Hepatocyte (in vitro differentiated cells): ENCODE data around the gene SMIM44. TPM values are rescaled to one million over a fixed set of nuclear protein-coding genes. Genes with fewer than 3 reads are reported as not detected.
"Not testable (repeated sequence)": the region's sequence is repeated elsewhere in the genome, so short reads cannot be mapped to it uniquely, and the experiment has no call there.

ENCODE experiments used
- DNase-seq: peaks from one replicate; pipeline ENCODE4 v3.0.0-alpha.2; 2016; ENCODE audit warnings: low spot score
- H2AFZ ChIP-seq: fragments of 200-600 bp; sonication (generic); 2 replicates; pipeline ENCODE4 v1.6.0; 2016; ENCODE audit warnings: antibody characterized with exemption, mild to moderate bottlenecking
- H3K27ac ChIP-seq: fragments of 200-600 bp; sonication (generic); 2 replicates; pipeline ENCODE4 v1.5.1; 2016; ENCODE audit warnings: mild to moderate bottlenecking
- H3K27me3 ChIP-seq: fragments of 200-600 bp; sonication (generic); 2 replicates; pipeline ENCODE4 v1.6.1; 2016
- H3K36me3 ChIP-seq: fragments of 200-600 bp; sonication (generic); replicated peaks from 2 replicates; pipeline ENCODE4 v1.5.1; 2016; ENCODE audit warnings: low read depth; ENCODE audit not compliant: insufficient read depth
- H3K4me1 ChIP-seq: fragments of 200-600 bp; sonication (generic); 2 replicates; pipeline ENCODE4 v1.5.1; 2016; ENCODE audit warnings: mild to moderate bottlenecking, moderate library complexity; ENCODE audit not compliant: insufficient read depth
- H3K4me2 ChIP-seq: fragments of 200-600 bp; sonication (generic); 2 replicates; pipeline ENCODE4 v1.6.0; 2016
- H3K4me3 ChIP-seq: fragments of 200-600 bp; sonication (generic); 2 replicates; pipeline ENCODE4 v1.5.1; 2016; ENCODE audit warnings: mild to moderate bottlenecking
- H3K79me2 ChIP-seq: fragments of 200-600 bp; sonication (generic); 2 replicates; pipeline ENCODE4 v1.6.0; 2017; ENCODE audit warnings: mild to moderate bottlenecking
- H3K9me2 ChIP-seq: fragments of 200-600 bp; sonication (generic); replicated peaks from 2 replicates; pipeline ENCODE4 v1.6.0; 2017; ENCODE audit warnings: mild to moderate bottlenecking; ENCODE audit not compliant: insufficient read depth
- H3K9me3 ChIP-seq: fragments of 200-600 bp; sonication (generic); 2 replicates; pipeline ENCODE4 v1.5.1; 2016; ENCODE audit warnings: low read depth, mild to moderate bottlenecking
- H4K20me1 ChIP-seq: fragments of 200-600 bp; sonication (generic); 2 replicates; pipeline ENCODE4 v1.6.0; 2016; ENCODE audit warnings: mild to moderate bottlenecking; ENCODE audit not compliant: insufficient read depth, poor library complexity, severe bottlenecking
- EZH2 ChIP-seq: fragments of 200-600 bp; sonication (generic); IDR thresholded peaks from 2 replicates; pipeline ENCODE4 v1.6.1; 2016; ENCODE audit warnings: antibody characterized with exemption, mild to moderate bottlenecking, borderline replicate concordance
- EZH2phosphoT487 ChIP-seq: fragments of 200-600 bp; sonication (generic); IDR thresholded peaks from one replicate; pipeline ENCODE4 v1.6.1; 2018; ENCODE audit warnings: antibody characterized with exemption, mild to moderate bottlenecking, low read depth, moderate library complexity; ENCODE audit not compliant: unreplicated experiment, severe bottlenecking
- WGBS: methylation state at CpG from one replicate; pipeline ENCODE4 v1.1.6; 2016; ENCODE audit warnings: low lambda C conversion rate; ENCODE audit errors: missing lambda C conversion rate; 5-methylcytosine and 5-hydroxymethylcytosine counted together
- polyA plus RNA-seq: library from polyadenylated mRNA; unstranded; fragments of >200 nt; fragmentation: Nextera tagmentation; extraction: Ambion mirVana; gene quantifications from 2 replicates; pipeline ENCODE4 v1.2.1, GENCODE V29; 2016
- total RNA-seq: library from RNA; depleted of rRNA; stranded (reverse); fragments of >200 nt; gene quantifications from 2 replicates; pipeline ENCODE4 v1.2.3, GENCODE V29; 2014
- TF ChIP-seq, protein P1 (sequence below): fragments of 200-600 bp; sonication (generic); IDR thresholded peaks from 2 replicates; pipeline ENCODE4 v1.5.1; 2016; ENCODE audit warnings: antibody characterized with exemption, mild to moderate bottlenecking; ENCODE audit not compliant: poor library complexity

The SMIM44 gene
- total and polyA plus RNA-seq, 2 experiments from 2014 or later, result not detected

DNA sequence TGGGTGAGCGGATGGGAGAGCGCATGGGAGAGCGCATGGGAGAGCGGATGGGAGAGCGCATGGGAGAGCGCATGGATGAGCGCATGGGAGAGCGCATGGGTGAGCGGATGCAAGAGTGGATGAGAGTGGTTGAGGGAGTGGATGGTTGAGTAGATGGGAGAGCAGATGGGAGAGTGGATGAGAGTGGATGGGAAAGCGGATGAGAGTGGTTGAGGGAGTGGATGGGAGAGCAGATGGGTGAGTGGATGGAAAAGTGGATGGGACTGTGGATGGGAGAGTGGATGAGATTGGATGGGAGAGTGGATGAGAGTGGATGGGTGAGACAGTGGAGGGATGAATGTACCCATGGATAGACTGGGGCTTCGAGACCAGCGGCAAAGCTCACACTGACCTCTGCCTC is 47.1 kb upstream of the SMIM44 start:
- DNase-seq, result no peak
- WGBS, result 90% methylated on average over 5 of the region's 12 CpGs
- no peak for TF ChIP-seq EZH2phosphoT487
- no peak for TF ChIP-seq EZH2
- TF ChIP-seq, protein P1, sequence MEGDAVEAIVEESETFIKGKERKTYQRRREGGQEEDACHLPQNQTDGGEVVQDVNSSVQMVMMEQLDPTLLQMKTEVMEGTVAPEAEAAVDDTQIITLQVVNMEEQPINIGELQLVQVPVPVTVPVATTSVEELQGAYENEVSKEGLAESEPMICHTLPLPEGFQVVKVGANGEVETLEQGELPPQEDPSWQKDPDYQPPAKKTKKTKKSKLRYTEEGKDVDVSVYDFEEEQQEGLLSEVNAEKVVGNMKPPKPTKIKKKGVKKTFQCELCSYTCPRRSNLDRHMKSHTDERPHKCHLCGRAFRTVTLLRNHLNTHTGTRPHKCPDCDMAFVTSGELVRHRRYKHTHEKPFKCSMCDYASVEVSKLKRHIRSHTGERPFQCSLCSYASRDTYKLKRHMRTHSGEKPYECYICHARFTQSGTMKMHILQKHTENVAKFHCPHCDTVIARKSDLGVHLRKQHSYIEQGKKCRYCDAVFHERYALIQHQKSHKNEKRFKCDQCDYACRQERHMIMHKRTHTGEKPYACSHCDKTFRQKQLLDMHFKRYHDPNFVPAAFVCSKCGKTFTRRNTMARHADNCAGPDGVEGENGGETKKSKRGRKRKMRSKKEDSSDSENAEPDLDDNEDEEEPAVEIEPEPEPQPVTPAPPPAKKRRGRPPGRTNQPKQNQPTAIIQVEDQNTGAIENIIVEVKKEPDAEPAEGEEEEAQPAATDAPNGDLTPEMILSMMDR, result no peak
- no peaks in the 10 kb centered on the region for H3K79me2 ChIP-seq
- H4K20me1 ChIP-seq, result no peaks in the 10 kb centered on the region
- no peaks in the 10 kb centered on the region for H3K9me3 ChIP-seq
- H3K4me3 ChIP-seq, result no peak overlapping the region
- H2AFZ ChIP-seq, result no peak overlapping the region
- no peaks in the 10 kb centered on the region for H3K9me2 ChIP-seq
- no peaks in the 10 kb centered on the region for H3K4me1 ChIP-seq
- no peak overlapping the region for H3K4me2 ChIP-seq
- no peaks in the 10 kb centered on the region for H3K36me3 ChIP-seq
- H3K27me3 ChIP-seq, result no peaks in the 10 kb centered on the region
- H3K27ac ChIP-seq, result no peak overlapping the region

DNA sequence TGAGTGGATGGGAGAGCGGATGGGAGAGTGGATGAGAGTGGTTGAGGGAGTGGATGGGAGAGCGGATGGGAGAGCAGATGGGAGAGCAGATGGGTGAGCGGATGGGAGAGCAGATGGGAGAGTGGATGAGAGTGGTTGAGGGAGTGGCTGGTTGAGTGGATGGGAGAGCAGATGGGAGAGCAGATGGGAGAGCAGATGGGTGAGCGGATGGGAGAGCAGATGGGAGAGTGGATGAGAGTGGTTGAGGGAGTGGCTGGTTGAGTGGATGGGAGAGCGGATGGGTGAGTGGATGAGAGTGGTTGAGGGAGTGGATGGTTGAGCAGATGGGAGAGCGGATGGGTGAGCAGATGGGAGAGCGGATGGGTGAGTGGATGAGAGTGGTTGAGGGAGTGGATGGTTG is 46.1 kb upstream of the SMIM44 start:
- WGBS, result 100% methylated on average over 1 of the region's 7 CpGs
- H4K20me1 ChIP-seq, H2AFZ ChIP-seq, H3K27me3 ChIP-seq, H3K36me3 ChIP-seq, H3K27ac ChIP-seq, H3K4me1 ChIP-seq, H3K4me3 ChIP-seq, H3K4me2 ChIP-seq, DNase-seq, H3K9me2 ChIP-seq, H3K79me2 ChIP-seq, H3K9me3 ChIP-seq: not testable (repeated sequence)

DNA sequence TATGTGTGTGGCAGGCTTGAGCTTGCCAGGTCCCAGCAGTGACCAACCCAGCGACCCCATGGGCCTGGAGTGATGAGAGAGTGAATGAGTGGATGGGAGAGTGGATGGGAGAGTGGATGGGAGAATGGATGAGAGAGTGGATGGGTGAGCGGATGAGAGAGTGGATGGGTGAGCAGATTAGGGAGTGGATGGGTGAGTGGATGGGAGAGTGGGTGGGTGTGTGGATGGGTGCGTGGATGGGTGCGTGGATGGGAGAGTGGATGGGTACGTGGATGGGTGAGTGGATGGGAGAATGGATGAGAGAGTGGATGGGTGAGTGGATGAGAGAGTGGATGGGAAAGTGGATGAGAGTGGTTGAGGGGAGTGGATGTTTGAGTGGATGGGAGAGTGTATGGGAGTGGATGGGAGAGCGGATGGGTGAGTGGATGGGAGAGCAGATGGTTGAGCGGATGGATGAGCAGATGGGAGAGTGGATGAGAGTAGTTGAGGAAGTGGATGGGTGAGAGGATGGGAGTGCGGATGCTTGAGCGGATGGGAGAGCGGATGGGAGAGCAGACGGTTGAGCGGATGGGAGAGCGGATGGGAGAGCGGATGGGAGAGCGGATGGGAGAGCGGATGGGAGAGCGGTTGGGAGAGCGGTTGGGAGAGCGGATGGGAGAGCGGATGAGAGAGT is 45.4 kb upstream of the SMIM44 start:
- Histone ChIP-seq H2AFZ (no peak overlapping the region), H3K4me1 (no peaks in the 10 kb centered on the region), H4K20me1 (no peaks in the 10 kb centered on the region), H3K27ac (no peak overlapping the region), H3K4me2 (no peak overlapping the region), H3K4me3 (no peak overlapping the region), H3K27me3 (no peaks in the 10 kb centered on the region), H3K9me2 (no peaks in the 10 kb centered on the region), H3K79me2 (no peaks in the 10 kb centered on the region), H3K36me3 (no peaks in the 10 kb centered on the region), H3K9me3 (no peaks in the 10 kb centered on the region)
- TF ChIP-seq EZH2 (no peak), EZH2phosphoT487 (no peak)
- TF ChIP-seq, protein P1, result no peak
- over 99% methylated on average over 15 of the region's 20 CpGs for WGBS
- DNase-seq, result no peak

DNA sequence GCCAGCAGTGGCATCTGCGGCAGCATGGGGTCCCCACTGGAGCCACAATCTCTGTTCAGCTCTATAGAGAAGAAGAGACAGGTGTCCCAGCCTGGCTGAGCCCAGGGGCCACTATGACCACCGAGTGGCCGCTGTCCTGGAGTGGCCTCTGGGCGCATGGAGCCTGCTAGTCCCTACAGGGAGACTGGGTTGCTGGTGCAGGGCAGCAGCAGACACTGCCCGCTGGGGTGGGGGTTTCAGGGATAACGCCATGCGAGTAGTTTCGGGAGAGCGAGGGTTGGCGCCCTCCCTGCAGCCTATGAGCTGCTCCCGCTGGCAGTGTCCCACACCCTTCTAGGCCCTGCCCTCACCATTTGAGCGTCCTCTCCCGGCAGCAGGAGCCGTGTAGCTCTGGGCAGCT is 44.8 kb upstream of the SMIM44 start:
- H3K9me2 ChIP-seq, result no peaks in the 10 kb centered on the region
- peaks cover 3% of the 10 kb centered on the region for H4K20me1 ChIP-seq
- no peaks in the 10 kb centered on the region for H3K36me3 ChIP-seq
- no peaks in the 10 kb centered on the region for H3K9me3 ChIP-seq
- H3K27ac ChIP-seq, result no peak overlapping the region
- H3K79me2 ChIP-seq, result no peaks in the 10 kb centered on the region
- H2AFZ ChIP-seq, result no peak overlapping the region
- DNase-seq, result no peak
- H3K4me3 ChIP-seq, result no peak overlapping the region
- H3K27me3 ChIP-seq, result no peaks in the 10 kb centered on the region
- no peak overlapping the region for H3K4me2 ChIP-seq
- no peak for TF ChIP-seq EZH2
- TF ChIP-seq, protein P1, result no peak
- TF ChIP-seq EZH2phosphoT487, result no peak
- H3K4me1 ChIP-seq, result no peaks in the 10 kb centered on the region
- WGBS, result 100% methylated on average over 8 of the region's 14 CpGs
